GM12801 (cell line): ENCODE measurements around the gene TLK1.

Experiments used
- CTCF ChIP-seq: IDR thresholded peaks from one replicate; pipeline ENCODE4 v1.5.1; 2011; ENCODE audit warnings: control low read depth; ENCODE audit not compliant: insufficient read length; ENCODE audit errors: extremely low read depth

TLK1 gene

GRCh38 chr2:170991398-170992182 lies 169.1 kb downstream of the TLK1 start:
- no peak for TF ChIP-seq CTCF

- TF ChIP-seq CTCF = no peak
Observed at GRCh38 chr2:170986566-170987258, 174.0 kb downstream of the TLK1 start.

- TF ChIP-seq CTCF = no peak
Observed at GRCh38 chr2:170985407-170985806, 175.3 kb downstream of the TLK1 start.

GRCh38 chr2:170984079-170984478 lies 176.6 kb downstream of the TLK1 start:
- no peak for TF ChIP-seq CTCF

GRCh38 chr2:170975943-170976270 lies 184.8 kb downstream of the TLK1 start:
- TF ChIP-seq CTCF = no peak

- no peak for TF ChIP-seq CTCF
Observed at GRCh38 chr2:170975127-170975942, 185.4 kb downstream of the TLK1 start.

- no peak for TF ChIP-seq CTCF
Observed at GRCh38 chr2:170974304-170974993, 186.2 kb downstream of the TLK1 start.
